Immature natural killer cell (primary cell): ENCODE measurements around the gene MDK. TPM values are rescaled to one million over a fixed set of nuclear protein-coding genes. Genes with fewer than 3 reads are reported as not detected.

Experiments
- DNase-seq, 3 donors: peaks; one replicate each; pipeline ENCODE4 v3.0.0; 2022; ENCODE audit warnings: mixed read lengths in 1 of 3
- H3K27ac Mint-ChIP-seq, 6 donors: one replicate each; pipeline ENCODE4 v1.8.0; 2020; ENCODE audit warnings: mixed read lengths in 6 of 6, mild to moderate bottlenecking in 5 of 6, inconsistent platforms in 4 of 6, moderate library complexity in 3 of 6
- H3K27me3 Mint-ChIP-seq, 3 donors: one replicate each; pipeline ENCODE4 v1.8.0; 2020 to 2021; ENCODE audit warnings: low read depth in 3 of 3, mild to moderate bottlenecking in 3 of 3, mixed read lengths in 3 of 3, moderate library complexity in 3 of 3, inconsistent platforms in 1 of 3
- H3K36me3 Mint-ChIP-seq, 3 donors: one replicate each; pipeline ENCODE4 v1.8.0; 2020; ENCODE audit warnings: mixed read lengths in 3 of 3, inconsistent platforms in 2 of 3, mild to moderate bottlenecking in 2 of 3
- H3K4me1 Mint-ChIP-seq, 2 donors: one replicate each; pipeline ENCODE4 v1.8.0; 2020; ENCODE audit warnings: inconsistent platforms in 2 of 2, mild to moderate bottlenecking in 2 of 2, mixed read lengths in 2 of 2, moderate library complexity in 1 of 2
- H3K4me3 Mint-ChIP-seq, 5 donors: one replicate each; pipeline ENCODE4 v1.8.0; 2020; ENCODE audit warnings: mild to moderate bottlenecking in 5 of 5, mixed read lengths in 5 of 5, inconsistent platforms in 3 of 5, moderate library complexity in 3 of 5
- H3K9me3 Mint-ChIP-seq, 6 donors: one replicate each; pipeline ENCODE4 v1.8.0; 2020; ENCODE audit warnings: mild to moderate bottlenecking in 6 of 6, mixed read lengths in 6 of 6, inconsistent platforms in 4 of 6, moderate library complexity in 3 of 6
- polyA plus RNA-seq, 3 donors: library from polyadenylated mRNA; unstranded; fragments of 300-500 nt; fragmentation: Illumina TruSeq; gene quantifications; one replicate each; pipeline ENCODE4 v1.2.3, GENCODE V29; 2021

Gene MDK
- polyA plus RNA-seq, 3 donors from 2014 or later: 0.44 TPM; not detected in 2

GRCh38 chr11:46393759-46394158, 12.3 kb downstream of the MDK start:
- DNase-seq: no peak
- Mint-ChIP-seq H3K4me3 (no peak overlapping the region), H3K27ac (no peak overlapping the region), H3K27me3 (peaks cover 17 to 36% (median 19%) of the 10 kb centered on the region in 3 donors), H3K4me1 (peaks cover 8 to 17% of the 10 kb centered on the region in 2 donors), H3K9me3 (no peaks in the 10 kb centered on the region), H3K36me3 (peaks cover 5 to 10% (median 8%) of the 10 kb centered on the region in 3 donors)

GRCh38 chr11:46397526-46397925, 16.1 kb downstream of the MDK start:
- H3K4me1 Mint-ChIP-seq: peaks cover 7 to 9% of the 10 kb centered on the region in 2 donors
- no peaks in the 10 kb centered on the region for H3K9me3 Mint-ChIP-seq
- H3K36me3 Mint-ChIP-seq: peaks cover 11 to 15% (median 14%) of the 10 kb centered on the region in 3 donors
- peaks cover 7 to 20% (median 11%) of the 10 kb centered on the region in 3 donors for H3K27me3 Mint-ChIP-seq
- no peak overlapping the region for H3K27ac Mint-ChIP-seq
- H3K4me3 Mint-ChIP-seq: no peak overlapping the region
- DNase-seq: no peak

GRCh38 chr11:46402957-46403902, 21.8 kb downstream of the MDK start:
- Mint-ChIP-seq H3K9me3 (no peaks in the 10 kb centered on the region), H3K36me3 (peaks cover 16 to 25% (median 20%) of the 10 kb centered on the region in 3 donors), H3K27ac (no peak overlapping the region), H3K4me1 (no peaks in the 10 kb centered on the region), H3K4me3 (no peak overlapping the region), H3K27me3 (peaks cover 0 to 3% (median 0%) of the 10 kb centered on the region in 3 donors)
- DNase-seq: no peak

- no peak for DNase-seq
- no peak overlapping the region for H3K27ac Mint-ChIP-seq
- H3K9me3 Mint-ChIP-seq: no peaks in the 10 kb centered on the region
- H3K4me3 Mint-ChIP-seq: no peak overlapping the region
- peaks cover 0 to 3% (median 0%) of the 10 kb centered on the region in 3 donors for H3K27me3 Mint-ChIP-seq
- peaks cover 20 to 26% (median 20%) of the 10 kb centered on the region in 3 donors for H3K36me3 Mint-ChIP-seq
- H3K4me1 Mint-ChIP-seq: no peaks in the 10 kb centered on the region
Observed at GRCh38 chr11:46404476-46405017, 23.1 kb downstream of the MDK start.

- peak overlapping the region in 1 of 6 donors; percentile 76 for H3K27ac Mint-ChIP-seq
- H3K4me1 Mint-ChIP-seq: no peaks in the 10 kb centered on the region
- H3K27me3 Mint-ChIP-seq: peaks cover 0 to 3% (median 2%) of the 10 kb centered on the region in 3 donors
- no peak overlapping the region for H3K4me3 Mint-ChIP-seq
- DNase-seq: no peak
- no peaks in the 10 kb centered on the region for H3K9me3 Mint-ChIP-seq
- peaks cover 12 to 24% (median 22%) of the 10 kb centered on the region in 3 donors for H3K36me3 Mint-ChIP-seq
Observed at GRCh38 chr11:46407635-46408034, 26.2 kb downstream of the MDK start.

- peaks cover 0 to 3% (median 2%) of the 10 kb centered on the region in 3 donors for H3K27me3 Mint-ChIP-seq
- H3K36me3 Mint-ChIP-seq: peaks cover 10 to 15% (median 13%) of the 10 kb centered on the region in 3 donors
- DNase-seq: no peak
- no peak overlapping the region for H3K27ac Mint-ChIP-seq
- H3K9me3 Mint-ChIP-seq: no peaks in the 10 kb centered on the region
- H3K4me1 Mint-ChIP-seq: no peaks in the 10 kb centered on the region
- H3K4me3 Mint-ChIP-seq: no peak overlapping the region
Observed at GRCh38 chr11:46408407-46408986, 27.0 kb downstream of the MDK start.

GRCh38 chr11:46410021-46410420, 28.6 kb downstream of the MDK start:
- no peaks in the 10 kb centered on the region for H3K9me3 Mint-ChIP-seq

GRCh38 chr11:46413760-46414465, 32.4 kb downstream of the MDK start:
- Mint-ChIP-seq H3K27me3 (peaks cover 0 to 2% (median 0%) of the 10 kb centered on the region in 3 donors), H3K36me3 (peaks cover 9 to 28% (median 10%) of the 10 kb centered on the region in 3 donors), H3K4me1 (no peaks in the 10 kb centered on the region), H3K27ac (peak overlapping the region in 1 of 6 donors; percentile 4), H3K9me3 (no peaks in the 10 kb centered on the region), H3K4me3 (no peak overlapping the region)
- no peak for DNase-seq

More at GRCh38 chr11:46410021-46410420, 28.6 kb downstream of the MDK start:
- no peak overlapping the region for H3K27ac Mint-ChIP-seq
- DNase-seq: no peak
- peaks cover 9 to 15% (median 12%) of the 10 kb centered on the region in 3 donors for H3K36me3 Mint-ChIP-seq
- no peaks in the 10 kb centered on the region for H3K4me1 Mint-ChIP-seq
- peaks cover 0 to 2% (median 0%) of the 10 kb centered on the region in 3 donors for H3K27me3 Mint-ChIP-seq
- H3K4me3 Mint-ChIP-seq: no peak overlapping the region

GRCh38 chr11:46414466-46414796, 33.0 kb downstream of the MDK start:
- Mint-ChIP-seq H3K36me3 (peaks cover 9 to 28% (median 10%) of the 10 kb centered on the region in 3 donors), H3K9me3 (no peaks in the 10 kb centered on the region), H3K4me1 (no peaks in the 10 kb centered on the region), H3K27ac (no peak overlapping the region), H3K4me3 (no peak overlapping the region), H3K27me3 (peaks cover 0 to 2% (median 0%) of the 10 kb centered on the region in 3 donors)
- no peak for DNase-seq

- no peak overlapping the region for H3K4me3 Mint-ChIP-seq
- H3K36me3 Mint-ChIP-seq: peaks cover 7 to 24% (median 10%) of the 10 kb centered on the region in 3 donors
- H3K27ac Mint-ChIP-seq: no peak overlapping the region
Observed at GRCh38 chr11:46414879-46415278, 33.4 kb downstream of the MDK start.

GRCh38 chr11:46417711-46418110, 36.2 kb downstream of the MDK start:
- no peak for DNase-seq
- Mint-ChIP-seq H3K36me3 (peaks cover 7 to 37% (median 18%) of the 10 kb centered on the region in 3 donors), H3K27ac (no peak overlapping the region), H3K4me3 (no peak overlapping the region), H3K27me3 (peaks cover 0 to 3% (median 0%) of the 10 kb centered on the region in 3 donors), H3K4me1 (no peaks in the 10 kb centered on the region), H3K9me3 (no peaks in the 10 kb centered on the region)

More at GRCh38 chr11:46414879-46415278, 33.4 kb downstream of the MDK start:
- no peaks in the 10 kb centered on the region for H3K4me1 Mint-ChIP-seq
- DNase-seq: no peak
- no peaks in the 10 kb centered on the region for H3K9me3 Mint-ChIP-seq
- H3K27me3 Mint-ChIP-seq: peaks cover 0 to 2% (median 0%) of the 10 kb centered on the region in 3 donors

- Mint-ChIP-seq H3K36me3 (peaks cover 9 to 39% (median 20%) of the 10 kb centered on the region in 3 donors), H3K27me3 (peaks cover 0 to 5% (median 0%) of the 10 kb centered on the region in 3 donors), H3K4me1 (no peaks in the 10 kb centered on the region), H3K9me3 (no peaks in the 10 kb centered on the region), H3K4me3 (no peak overlapping the region), H3K27ac (no peak overlapping the region)
- DNase-seq: no peak
Observed at GRCh38 chr11:46418751-46419150, 37.3 kb downstream of the MDK start.

GRCh38 chr11:46420513-46420912, 39.0 kb downstream of the MDK start:
- Mint-ChIP-seq H3K27ac (peak overlapping the region in 1 of 6 donors; percentile 18), H3K9me3 (no peaks in the 10 kb centered on the region), H3K36me3 (peaks cover 9 to 36% (median 21%) of the 10 kb centered on the region in 3 donors), H3K27me3 (peaks cover 0 to 5% (median 4%) of the 10 kb centered on the region in 3 donors), H3K4me3 (no peak overlapping the region), H3K4me1 (no peaks in the 10 kb centered on the region)
- no peak for DNase-seq
